H1 (cell line): Measurements from ENCODE around the gene FRK. TPM values are rescaled to one million over a fixed set of nuclear protein-coding genes. Genes with fewer than 3 reads are reported as not detected.

Source experiments
- CTCF ChIA-PET: fragments of 300-600 bp; sonication (Branson Sonifier 250); formaldehyde crosslinking; loops from one replicate; lab custom pipeline; 2021; ENCODE audit not compliant: partially characterized antibody; lab: Charles Lee
- POLR2A ChIA-PET: fragments of 300-600 bp; sonication (Branson Sonifier 250); formaldehyde crosslinking; loops from one replicate; lab custom pipeline; 2021; ENCODE audit warnings: inconsistent platforms; ENCODE audit not compliant: partially characterized antibody; lab: Charles Lee
- DNase-seq, 2 experiments: peaks; one replicate each; pipeline versions ENCODE4 v3.0.0 to v3.0.0-alpha.2; 2010 to 2022; ENCODE audit warnings: low spot score in 2 of 2, low read depth in 1 of 2, mixed read lengths in 1 of 2
- FAIRE-seq: peaks from 2 replicates; lab custom pipeline; 2011; peaks lifted over from hg19 to GRCh38; lab: Jason Lieb, UNC
- H2AFZ ChIP-seq: 2 replicates; pipeline ENCODE4 v1.8.1; 2012; ENCODE audit warnings: low read length, inconsistent platforms
- H2AK5ac ChIP-seq: 2 replicates; pipeline ENCODE4 v1.6.1; 2013; ENCODE audit warnings: low read depth, low read length
- H2BK120ac ChIP-seq: replicated peaks from 2 replicates; pipeline ENCODE3; 2013; ENCODE audit warnings: low read depth, low read length, inconsistent platforms
- H2BK12ac ChIP-seq: 2 replicates; pipeline ENCODE4 v1.6.1; 2013; ENCODE audit warnings: low read depth, low read length
- H2BK15ac ChIP-seq: 2 replicates; pipeline ENCODE4 v1.6.1; 2013; ENCODE audit warnings: low read length
- H2BK20ac ChIP-seq: 2 replicates; pipeline ENCODE4 v1.6.1; 2013; ENCODE audit warnings: low read length
- H2BK5ac ChIP-seq: 2 replicates; pipeline ENCODE4 v1.6.1; 2013; ENCODE audit warnings: low read depth, low read length
- H3K14ac ChIP-seq: 2 replicates; pipeline ENCODE4 v1.6.1; 2013; ENCODE audit warnings: inconsistent platforms; ENCODE audit not compliant: insufficient read length
- H3K18ac ChIP-seq: 2 replicates; pipeline ENCODE4 v1.6.1; 2013; ENCODE audit warnings: low read length; ENCODE audit errors: extremely low read depth
- H3K23ac ChIP-seq: 2 replicates; pipeline ENCODE4 v1.6.1; 2013; ENCODE audit warnings: inconsistent platforms; ENCODE audit not compliant: insufficient read length
- H3K23me2 ChIP-seq: 2 replicates; pipeline ENCODE4 v1.6.1; 2013; ENCODE audit warnings: low read depth, low read length
- H3K27ac ChIP-seq: 2 replicates; pipeline ENCODE4 v1.6.1; 2011; ENCODE audit warnings: low read depth, low read length, inconsistent platforms
- H3K27me3 ChIP-seq, 4 experiments: replicated peaks in 1 of 4; 1 replicate in 1 of 4; 2 replicates in 3 of 4; pipeline versions ENCODE4 v1.6.1 to v1.8.1; 2011 to 2013; ENCODE audit warnings: low read length in 3 of 4, mild to moderate bottlenecking in 3 of 4, inconsistent platforms in 2 of 4, mixed read lengths in 2 of 4, moderate library complexity in 1 of 4; ENCODE audit not compliant: control insufficient read depth in 3 of 4, insufficient read depth in 3 of 4; ENCODE audit errors: extremely low read depth in 1 of 4
- H3K36me3 ChIP-seq, 4 experiments: 2 replicates each; pipeline versions ENCODE4 v1.6.1 to v1.8.1; 2011 to 2013; ENCODE audit warnings: mild to moderate bottlenecking in 4 of 4, low read length in 3 of 4, moderate library complexity in 2 of 4, control low read depth in 1 of 4, inconsistent platforms in 1 of 4; ENCODE audit not compliant: insufficient read depth in 4 of 4, control insufficient read depth in 2 of 4
- H3K4ac ChIP-seq: replicated peaks from 2 replicates; pipeline ENCODE3; 2013; ENCODE audit warnings: low read length, low read depth, mixed read lengths, inconsistent platforms; ENCODE audit not compliant: insufficient read length
- H3K4me1 ChIP-seq, 4 experiments: replicated peaks in 1 of 4; 1 replicate in 1 of 4; 2 replicates in 3 of 4; pipeline versions ENCODE4 v1.6.1 to v1.8.1; 2011 to 2013; ENCODE audit warnings: low read length in 3 of 4, inconsistent platforms in 2 of 4, mixed read lengths in 1 of 4; ENCODE audit not compliant: insufficient read depth in 4 of 4, control insufficient read depth in 3 of 4
- H3K4me2 ChIP-seq, 2 experiments: 2 replicates each; pipeline versions ENCODE4 v1.6.1 to v1.8.1; 2011 to 2013; ENCODE audit warnings: low read depth in 2 of 2, low read length in 2 of 2, control low read depth in 1 of 2, inconsistent platforms in 1 of 2, mild to moderate bottlenecking in 1 of 2; ENCODE audit not compliant: insufficient read depth in 1 of 2
- H3K4me3 ChIP-seq, 4 experiments: fragments of 200-600, 300-600 bp in 1 of 4; sonication (generic), shearing (Covaris generic), sonication (Bioruptor Twin) in 1 of 4; 2 replicates each; pipeline versions ENCODE4 v1.5.1 to v1.8.1; 2011 to 2016; ENCODE audit warnings: low read length in 4 of 4, low read depth in 3 of 4, control low read depth in 2 of 4, inconsistent platforms in 2 of 4, mild to moderate bottlenecking in 2 of 4, mixed read lengths in 1 of 4, moderate library complexity in 1 of 4; ENCODE audit not compliant: insufficient read depth in 2 of 4; ENCODE audit errors: extremely low read depth in 1 of 4
- H3K56ac ChIP-seq: replicated peaks from 2 replicates; pipeline ENCODE3; 2013; ENCODE audit warnings: low read depth, mild to moderate bottlenecking, mixed read lengths, low read length, inconsistent platforms; ENCODE audit not compliant: insufficient read length
- H3K79me1 ChIP-seq: 2 replicates; pipeline ENCODE4 v1.6.1; 2013; ENCODE audit warnings: low read depth, low read length, control low read depth
- H3K79me2 ChIP-seq, 2 experiments: 2 replicates each; pipeline versions ENCODE4 v1.6.1 to v1.8.1; 2012 to 2013; ENCODE audit warnings: low read length in 2 of 2, mild to moderate bottlenecking in 2 of 2, inconsistent platforms in 1 of 2; ENCODE audit not compliant: insufficient read depth in 2 of 2, control insufficient read depth in 1 of 2
- H3K9ac ChIP-seq, 4 experiments: replicated peaks in 1 of 4; 1 replicate in 1 of 4; 2 replicates in 3 of 4; pipeline versions ENCODE4 v1.6.1 to v1.8.1; 2011 to 2013; ENCODE audit warnings: low read depth in 3 of 4, low read length in 3 of 4, control low read depth in 2 of 4, mild to moderate bottlenecking in 2 of 4, moderate library complexity in 2 of 4, inconsistent platforms in 1 of 4; ENCODE audit errors: extremely low read depth in 1 of 4
- H3K9me3 ChIP-seq, 2 experiments: 2 replicates each; pipeline versions ENCODE4 v1.6.1 to v1.8.1; 2012 to 2013; ENCODE audit warnings: mild to moderate bottlenecking in 2 of 2, moderate library complexity in 2 of 2, control low read depth in 1 of 2, inconsistent platforms in 1 of 2, low read depth in 1 of 2, low read length in 1 of 2, mixed read lengths in 1 of 2; ENCODE audit not compliant: insufficient read depth in 2 of 2
- H4K20me1 ChIP-seq, 2 experiments: replicated peaks in 1 of 2; 2 replicates each; pipeline versions ENCODE3 to v1.8.1; 2011 to 2013; ENCODE audit warnings: inconsistent platforms in 2 of 2, low read length in 2 of 2, mild to moderate bottlenecking in 1 of 2; ENCODE audit not compliant: insufficient read depth in 2 of 2, control insufficient read depth in 1 of 2
- H4K5ac ChIP-seq: 2 replicates; pipeline ENCODE4 v1.6.1; 2013; ENCODE audit warnings: low read length, low read depth, mixed read lengths, inconsistent platforms; ENCODE audit not compliant: insufficient read length
- H4K8ac ChIP-seq: 2 replicates; pipeline ENCODE4 v1.8.0; 2013; ENCODE audit warnings: mild to moderate bottlenecking, moderate library complexity, low read length, inconsistent platforms; ENCODE audit not compliant: insufficient read depth; ENCODE audit errors: extremely low read depth
- H4K91ac ChIP-seq: replicated peaks from 2 replicates; pipeline ENCODE3; 2013; ENCODE audit warnings: low read length, mixed read lengths, inconsistent platforms; ENCODE audit not compliant: insufficient read length
- ASH2L ChIP-seq: fragments of 200-600, 300-600 bp; sonication (generic); IDR thresholded peaks from one replicate; pipeline ENCODE4 v1.7.1; 2017; ENCODE audit warnings: low read length
- SUZ12 ChIP-seq: fragments of 200-600 bp; sonication (generic); IDR thresholded peaks from 2 replicates; pipeline ENCODE4 v1.6.1; 2012; ENCODE audit warnings: mild to moderate bottlenecking, inconsistent platforms, low read length, moderate library complexity, mixed read lengths
- TAF7 ChIP-seq: optimal IDR thresholded peaks from 2 replicates; pipeline ENCODE3; 2011; ENCODE audit warnings: low read depth, mild to moderate bottlenecking, inconsistent platforms, low read length, moderate library complexity, borderline replicate concordance
- TBP ChIP-seq: IDR thresholded peaks from 2 replicates; pipeline ENCODE4 v1.6.1; 2011; ENCODE audit warnings: low read depth, low read length, improper control_type of control experiment
- WGBS, 2 experiments: shearing (Covaris generic) in 1 of 2; methylation state at CpG; one replicate each; pipeline versions ENCODE4 v1.1.6 to v1.1.7; 2013 to 2015; ENCODE audit warnings: low lambda C conversion rate in 2 of 2, mixed read lengths in 2 of 2, inconsistent platforms in 1 of 2, low coverage in 1 of 2, missing lambda C conversion rate in 1 of 2; ENCODE audit not compliant: insufficient replicate concordance in 2 of 2, insufficient coverage in 1 of 2, insufficient read length in 1 of 2; ENCODE audit errors: extremely low coverage in 1 of 2, missing lambda C conversion rate in 1 of 2; 5-methylcytosine and 5-hydroxymethylcytosine counted together
- polyA plus RNA-seq, 7 experiments: library from polyadenylated mRNA; depleted of rRNA in 3 of 7; stranded (reverse) in 5 of 7; unstranded in 2 of 7; fragments of >200 nt in 5 of 7; fragments of 200-250 nt in 2 of 7; gene quantifications; 1 replicate in 5 of 7; 2 replicates in 1 of 7; 4 replicates in 1 of 7; pipeline versions ENCODE4 v1.2.1 to v1.2.3, GENCODE V29; 2011 to 2013; ENCODE audit warnings: missing spikeins in 2 of 7, mixed read lengths in 2 of 7
- total RNA-seq: library from RNA; stranded (reverse); fragmentation: NEBNext Ultra II Directional; extraction: Animal tissue kit (Norgen Biotek cat#: 25700); gene quantifications from 2 replicates; pipeline ENCODE4 v1.2.1, GENCODE V29; 2021

The FRK gene
- total and polyA plus RNA-seq, 2 of the 8 experiments (the other 6 are each of a cell fraction or from before 2014, with no cell fraction given) = 0.11 to 0.24 TPM

DNA sequence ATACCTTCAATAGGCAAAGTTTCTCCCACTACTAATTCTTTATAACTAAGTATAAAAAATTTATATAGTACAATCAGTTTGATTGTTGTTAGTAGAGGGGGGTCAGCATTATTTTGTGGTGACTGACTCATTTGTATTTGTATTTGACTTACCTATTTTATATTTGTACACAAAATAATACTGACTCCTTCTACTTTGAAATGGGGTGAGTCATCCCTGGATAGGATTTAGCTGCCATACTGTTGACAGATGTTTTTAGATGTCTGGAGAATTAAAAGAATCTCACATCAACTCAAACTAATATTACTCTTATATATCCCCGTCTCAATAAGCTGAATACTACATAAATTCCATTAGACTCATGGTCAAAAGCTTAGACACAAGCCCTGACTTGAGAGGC lies 114.9 kb downstream of the FRK start:
- Histone ChIP-seq H3K36me3 (no peaks in the 10 kb centered on the region), H2AFZ (no peak overlapping the region), H3K14ac (no peak overlapping the region), H3K56ac (no peak overlapping the region), H4K5ac (no peak overlapping the region), H3K23ac (no peak overlapping the region), H3K27me3 (no peaks in the 10 kb centered on the region), H3K18ac (no peak overlapping the region), H3K27ac (no peak overlapping the region), H3K4me2 (no peak overlapping the region), H2BK5ac (no peak overlapping the region), H2BK15ac (no peak overlapping the region), H3K23me2 (no peaks in the 10 kb centered on the region), H2BK20ac (no peak overlapping the region), H2BK120ac (no peak overlapping the region), H4K91ac (no peak overlapping the region), H3K9me3 (no peaks in the 10 kb centered on the region), H4K8ac (no peak overlapping the region), H3K9ac (no peak overlapping the region), H2AK5ac (no peak overlapping the region), H3K79me1 (no peaks in the 10 kb centered on the region), H2BK12ac (no peak overlapping the region), H3K4me3 (no peak overlapping the region), H3K4me1 (no peaks in the 10 kb centered on the region), H4K20me1 (no peaks in the 10 kb centered on the region), H3K4ac (no peak overlapping the region), H3K79me2 (no peaks in the 10 kb centered on the region)
- no peak for FAIRE-seq
- WGBS, 2 experiments = 88% methylated on average over 1 of the region's 1 CpG; no CpG with 5 or more reads in 1 of the 2 experiments
- POLR2A ChIA-PET = no interaction called here
- no peak for DNase-seq
- CTCF ChIA-PET = no interaction called here
- TF ChIP-seq TBP (no peak), SUZ12 (no peak), ASH2L (no peak), TAF7 (no peak)
